ENCODE results near the gene MRNIP. TPM values are rescaled to one million over a fixed set of nuclear protein-coding genes. Genes with fewer than 3 reads are reported as not detected.
A peak's percentile ranks its signal among the peaks of the same experiment; 100 is the strongest.

Gene MRNIP
- total RNA-seq, 1 donor from 2014 or later: 12.1 TPM

- ATAC-seq (ENCODE audit: poor library complexity) (no peak), DNase-seq (no peak)
- intact Hi-C loops (cut with DNase I): no loop called here
These were observed 34.7 kb upstream of the MRNIP start for GRCh38 chr5:179893076-179893957.

- intact Hi-C loops (cut with DNase I): no loop called here
- no peak for DNase-seq
- no peak for ATAC-seq (ENCODE audit: poor library complexity)
These were observed 33.6 kb upstream of the MRNIP start for GRCh38 chr5:179892255-179892654.

DNA sequence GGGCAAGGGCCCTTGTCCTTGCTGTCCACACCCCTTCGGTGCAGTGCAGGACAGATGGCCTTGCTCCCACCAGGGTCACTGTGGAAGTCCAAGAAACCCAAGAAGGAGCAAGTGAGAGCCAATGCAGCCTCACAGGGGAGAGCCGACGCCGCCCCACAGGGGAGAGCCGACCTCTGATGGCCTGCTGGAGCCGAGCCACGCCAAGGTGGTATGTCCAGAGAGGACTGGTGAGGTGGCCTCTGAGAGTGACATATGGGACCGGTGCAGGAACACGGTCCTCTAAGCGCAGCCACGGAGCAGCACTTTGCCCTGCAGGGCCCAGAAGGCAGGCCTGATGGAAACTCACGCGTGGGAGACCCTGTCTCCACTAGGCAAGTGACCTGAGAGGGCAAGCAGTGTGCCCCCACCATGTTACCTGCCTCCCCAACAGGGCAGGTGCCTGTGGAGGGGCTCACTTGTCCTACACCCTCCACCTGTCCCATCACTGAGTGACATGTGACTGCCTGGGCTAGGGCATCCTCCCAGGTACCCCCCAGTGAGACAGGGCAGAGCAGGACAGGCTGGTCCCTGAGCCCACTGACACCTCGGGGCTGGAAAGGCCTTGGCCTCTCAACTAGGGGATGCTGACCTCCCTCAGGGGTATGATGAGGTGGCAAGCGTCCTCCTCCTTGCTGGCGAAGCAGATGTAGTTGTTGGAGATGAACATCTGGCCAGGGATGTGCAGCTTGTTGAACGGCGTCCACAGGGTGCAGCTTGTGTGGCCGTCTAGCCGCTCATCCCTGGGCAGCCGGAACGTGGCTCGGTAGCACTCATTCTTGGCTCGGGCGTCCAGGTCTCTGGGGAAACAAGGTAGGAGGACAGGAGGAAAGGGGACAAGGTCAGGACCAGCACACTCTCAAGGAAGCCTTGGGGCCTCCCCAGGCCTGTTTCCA lies 32.4 kb upstream of the MRNIP start:
- DNase-seq: no peak
- intact Hi-C loops (cut with DNase I): no loop called here
- no peak for ATAC-seq (ENCODE audit: poor library complexity)

GRCh38 chr5:179889885-179890284 lies 31.3 kb upstream of the MRNIP start:
- intact Hi-C loops (cut with DNase I): no loop called here
- no peak for DNase-seq
- ATAC-seq (ENCODE audit: poor library complexity): no peak

DNA sequence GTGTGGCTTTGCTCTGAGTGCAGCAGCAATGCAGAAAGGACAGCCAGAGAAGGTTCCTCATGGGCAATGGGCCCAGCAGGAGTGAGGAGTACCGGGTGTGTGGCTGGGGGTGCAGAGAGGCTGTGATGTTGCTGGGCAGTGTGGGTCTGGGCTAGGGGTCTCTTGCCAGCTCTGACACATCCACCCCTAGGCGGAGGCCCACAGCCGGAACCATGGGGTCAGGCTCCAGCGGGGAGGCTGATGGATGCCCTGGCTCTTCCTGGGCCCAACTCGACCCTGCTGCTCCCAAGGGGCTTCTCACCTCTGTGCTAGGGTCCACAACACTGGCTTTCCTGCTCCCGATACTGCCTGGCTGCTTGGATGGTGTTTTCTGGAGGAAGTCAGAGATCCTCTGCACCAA lies 29.2 kb upstream of the MRNIP start:
- no peak for ATAC-seq (ENCODE audit: poor library complexity)
- DNase-seq: no peak
- intact Hi-C loops (cut with DNase I): no loop called here

- DNase-seq (peak; percentile 59), ATAC-seq (ENCODE audit: poor library complexity) (peak; percentile 94)
- intact Hi-C loops (cut with DNase I): no loop called here
These were observed 28.5 kb upstream of the MRNIP start for GRCh38 chr5:179887095-179887494.

- DNase-seq (no peak), ATAC-seq (ENCODE audit: poor library complexity) (peak; percentile 70)
- intact Hi-C loops (cut with DNase I): no loop called here
These were observed 27.7 kb upstream of the MRNIP start for GRCh38 chr5:179886190-179886911.

DNA sequence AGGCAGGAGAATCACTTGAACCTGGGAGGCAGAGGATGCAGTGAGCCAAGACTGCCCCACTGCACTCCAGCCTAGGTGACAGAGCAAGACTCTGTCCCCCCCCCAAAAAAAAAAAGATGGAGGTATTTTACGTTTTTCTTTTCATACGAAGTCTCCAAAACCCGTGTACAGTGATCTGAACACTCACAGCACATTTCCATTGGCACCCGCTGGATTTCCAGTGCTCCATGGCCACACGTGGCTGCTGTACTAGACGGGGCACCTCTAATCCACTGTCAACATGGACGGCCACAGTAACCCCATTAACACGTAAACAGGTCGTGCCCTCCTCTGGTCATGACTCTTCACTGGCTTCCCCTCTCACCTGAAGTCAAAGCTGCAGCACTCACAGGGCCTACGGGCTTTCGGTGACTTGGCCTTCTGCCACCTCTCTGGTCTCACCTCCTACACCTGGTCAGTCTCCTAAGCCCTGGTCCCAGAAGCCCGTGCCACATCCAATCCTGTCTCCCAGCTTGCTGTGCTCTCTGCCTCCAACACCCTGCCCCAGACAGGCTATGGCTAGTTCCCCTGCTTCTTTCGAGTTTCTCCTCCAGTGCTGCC lies 27.0 kb upstream of the MRNIP start:
- intact Hi-C loops (cut with DNase I): no loop called here
- no peak for ATAC-seq (ENCODE audit: poor library complexity)
- no peak for DNase-seq

DNA sequence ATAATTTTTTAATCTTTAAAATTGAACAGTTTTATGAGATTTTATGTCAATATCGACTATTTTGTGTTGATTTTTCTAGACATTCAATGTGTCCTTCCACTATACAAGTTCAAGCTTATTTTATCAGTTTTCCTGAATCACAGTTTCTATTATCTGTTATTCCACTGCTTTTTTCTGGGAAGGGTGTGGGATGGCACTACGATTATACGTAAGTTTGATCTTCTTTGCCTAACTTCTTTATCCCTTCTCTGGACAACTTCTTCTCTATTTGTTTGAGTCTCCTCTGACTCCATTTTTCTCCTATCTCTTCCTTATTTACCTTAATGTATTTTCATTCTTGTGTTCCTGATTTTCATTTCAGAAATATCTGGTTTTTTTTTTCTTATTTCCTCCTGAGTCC lies 24.5 kb upstream of the MRNIP start:
- no peak for DNase-seq
- intact Hi-C loops (cut with DNase I): no loop called here
- ATAC-seq (ENCODE audit: poor library complexity): no peak

DNA sequence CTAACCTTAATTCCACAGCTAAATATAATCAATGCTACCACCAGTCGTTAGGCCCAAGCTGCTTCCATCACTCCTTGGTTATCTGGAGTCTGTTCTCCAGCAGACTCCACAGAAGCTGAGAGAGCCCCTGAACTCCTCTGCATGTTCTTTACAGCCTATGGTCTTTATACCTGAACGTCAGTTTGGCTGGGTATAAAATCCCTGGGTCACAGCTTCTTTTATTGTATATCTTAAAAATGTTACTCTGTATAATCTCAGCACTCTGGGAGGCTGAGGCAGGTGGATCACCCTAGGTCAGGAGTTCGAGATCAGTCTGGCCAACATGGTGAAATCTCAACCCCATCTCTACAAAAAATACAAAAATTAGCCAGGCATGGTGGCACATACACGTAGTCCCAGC lies 23.7 kb upstream of the MRNIP start:
- intact Hi-C loops (cut with DNase I): no loop called here
- no peak for ATAC-seq (ENCODE audit: poor library complexity)
- no peak for DNase-seq

DNA sequence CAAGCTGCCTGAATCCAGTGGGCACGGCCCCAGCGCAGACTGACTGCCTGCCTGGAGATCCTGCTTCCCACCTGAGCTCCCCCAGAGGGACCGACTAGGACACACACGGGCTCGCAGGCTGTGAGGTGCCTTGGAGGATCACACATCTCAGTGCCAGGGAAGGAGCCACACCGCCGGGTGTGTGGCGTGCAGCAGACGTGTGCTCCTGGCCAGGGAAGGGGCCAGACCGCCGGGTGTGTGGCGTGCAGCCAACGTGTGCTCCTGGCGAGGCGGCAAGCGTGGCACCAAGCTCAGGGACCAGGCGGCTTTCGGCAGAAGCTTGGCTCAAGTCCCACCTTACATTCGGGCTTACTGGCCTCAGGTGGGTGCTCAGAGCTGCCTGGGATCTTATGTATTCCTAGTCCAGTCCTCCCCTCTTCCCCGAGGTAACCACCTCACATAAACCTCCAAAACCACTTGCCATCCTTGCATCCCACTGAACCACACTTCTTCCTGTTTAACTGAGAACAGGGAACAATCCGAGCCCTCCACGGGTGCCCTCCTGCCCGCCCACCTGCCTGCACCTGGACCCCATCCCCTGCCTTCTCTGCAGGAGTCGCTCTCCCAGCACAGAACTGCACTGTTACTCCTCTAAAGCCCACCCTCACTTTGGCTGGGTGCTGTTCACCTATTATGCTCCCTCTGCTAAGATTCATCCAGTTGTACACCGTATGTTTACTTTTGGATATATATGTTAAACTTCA lies 22.4 kb upstream of the MRNIP start:
- DNase-seq: no peak
- intact Hi-C loops (cut with DNase I): no loop called here
- ATAC-seq (ENCODE audit: poor library complexity): no peak

DNA sequence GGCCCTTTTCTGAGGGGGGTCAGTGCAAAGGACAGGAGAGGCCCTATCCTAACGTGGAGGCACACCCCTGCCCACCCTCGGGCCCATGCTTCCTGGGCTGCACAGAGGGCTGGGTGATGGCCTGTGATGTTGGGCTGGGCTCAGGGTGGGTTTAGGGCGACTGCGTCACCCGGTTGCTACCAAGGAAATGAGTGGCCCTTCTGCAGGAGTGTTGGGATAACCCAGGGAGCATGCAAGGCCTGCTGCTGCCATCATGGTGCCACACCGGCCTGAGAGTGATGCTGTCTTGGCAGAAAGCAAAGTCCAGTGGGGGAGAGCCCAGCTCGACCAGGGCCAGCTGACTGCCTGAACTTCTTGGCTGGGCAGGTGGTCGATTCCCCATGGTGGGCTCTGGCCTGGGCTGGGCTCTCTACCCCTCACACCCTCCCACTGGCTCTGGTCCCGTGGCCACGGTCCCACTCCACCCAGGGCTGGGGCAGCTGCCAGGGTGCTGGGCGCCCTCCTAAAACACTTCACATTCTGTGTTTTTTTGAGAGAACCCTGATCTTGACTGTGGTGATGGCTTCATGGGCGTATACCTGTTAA lies 21.5 kb upstream of the MRNIP start:
- DNase-seq (no peak), ATAC-seq (ENCODE audit: poor library complexity) (no peak)
- intact Hi-C loops (cut with DNase I): no loop called here

DNA sequence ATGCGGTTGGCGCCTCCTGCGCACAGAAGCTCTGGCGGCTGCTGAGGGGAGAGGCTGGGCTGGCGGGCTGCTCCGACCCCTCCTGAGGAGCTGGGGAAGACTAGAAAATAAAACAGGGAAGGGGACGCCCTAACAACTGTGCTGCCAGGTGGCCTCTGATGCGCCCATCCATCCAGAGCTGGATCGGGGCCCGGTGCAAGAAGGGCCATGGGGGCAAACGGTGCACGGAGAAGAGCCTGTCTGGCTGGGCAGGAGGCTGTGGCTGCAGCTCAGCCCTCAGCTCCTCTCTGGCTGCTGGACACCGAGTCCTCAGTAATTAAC lies 21.0 kb upstream of the MRNIP start:
- no peak for DNase-seq
- intact Hi-C loops (cut with DNase I): no loop called here
- ATAC-seq (ENCODE audit: poor library complexity): no peak

DNA sequence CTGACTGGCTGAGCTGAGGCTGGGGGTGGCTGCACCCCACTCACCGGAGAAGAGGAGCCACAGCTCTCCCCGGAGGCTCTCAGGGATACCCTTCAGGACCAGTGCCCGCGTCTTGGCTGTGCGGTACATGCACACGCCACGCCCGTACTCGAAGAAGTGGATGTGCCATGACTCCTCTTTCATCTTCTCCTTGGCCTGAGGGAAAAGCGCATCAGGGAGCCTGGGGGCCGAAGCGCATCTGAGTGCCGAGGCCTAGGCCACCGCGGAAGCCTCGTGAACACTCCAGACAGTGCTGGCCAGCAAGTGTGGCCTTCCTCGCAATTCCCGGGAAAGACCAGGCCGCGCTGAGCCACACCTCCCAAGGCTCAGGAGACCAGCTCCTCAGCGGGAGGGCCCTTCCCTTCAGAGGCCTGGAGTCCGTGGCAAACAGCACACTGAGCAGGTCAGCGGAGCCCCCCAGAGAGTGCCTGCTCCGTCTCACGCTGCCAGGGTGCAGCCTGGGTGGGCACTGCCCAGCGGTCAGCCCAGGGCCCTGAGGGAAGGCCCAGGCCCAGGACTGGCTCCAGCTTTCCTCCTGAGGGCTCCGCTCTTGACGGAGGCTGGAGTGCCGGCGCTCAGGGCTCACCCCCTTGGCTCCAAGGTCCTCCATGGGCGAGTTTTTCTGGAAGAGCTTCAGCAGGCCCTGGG lies 20.5 kb upstream of the MRNIP start:
- intact Hi-C loops (cut with DNase I): no loop called here
- ATAC-seq (ENCODE audit: poor library complexity): no peak
- DNase-seq: no peak

DNA sequence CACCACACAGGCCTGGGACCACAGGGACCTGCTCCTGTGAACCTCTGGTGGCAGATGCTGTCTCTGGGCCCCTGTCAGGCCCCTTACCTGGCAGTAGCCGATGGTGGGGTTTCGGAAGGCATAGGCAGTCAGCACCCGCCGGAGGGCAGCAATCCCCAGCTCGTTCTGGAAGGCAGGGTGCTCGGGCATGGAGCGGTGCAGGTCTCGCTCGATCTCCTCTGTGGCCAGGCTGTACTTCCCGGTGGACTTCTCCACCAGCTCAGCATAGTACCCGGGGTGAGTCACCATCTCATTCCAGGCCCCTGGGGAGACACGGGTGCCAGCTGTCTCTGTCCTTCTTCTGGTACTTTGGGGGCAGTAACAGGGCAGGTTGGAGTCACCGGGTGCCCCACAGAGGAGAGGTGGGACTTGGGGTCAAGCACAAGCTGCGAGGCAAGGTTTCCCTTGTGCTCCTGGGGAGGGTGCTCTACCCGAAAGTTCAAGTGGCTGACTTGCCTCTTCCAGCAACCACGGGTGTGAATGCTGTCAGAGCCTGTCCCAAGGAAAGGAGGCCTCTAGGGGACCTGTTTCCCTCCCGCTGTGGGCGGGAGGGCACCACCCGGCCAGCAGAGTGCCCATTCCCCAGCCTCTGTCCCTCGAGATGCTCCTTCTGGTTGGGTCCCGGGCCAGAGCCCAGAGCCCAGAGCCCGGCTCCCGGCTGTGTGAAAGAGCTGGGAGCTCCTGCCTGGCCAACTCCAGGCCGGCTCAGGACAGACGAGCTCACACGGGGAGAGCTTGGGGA lies 19.8 kb upstream of the MRNIP start:
- intact Hi-C loops (cut with DNase I): no loop called here
- peak; percentile 37 for DNase-seq
- no peak for ATAC-seq (ENCODE audit: poor library complexity)

DNA sequence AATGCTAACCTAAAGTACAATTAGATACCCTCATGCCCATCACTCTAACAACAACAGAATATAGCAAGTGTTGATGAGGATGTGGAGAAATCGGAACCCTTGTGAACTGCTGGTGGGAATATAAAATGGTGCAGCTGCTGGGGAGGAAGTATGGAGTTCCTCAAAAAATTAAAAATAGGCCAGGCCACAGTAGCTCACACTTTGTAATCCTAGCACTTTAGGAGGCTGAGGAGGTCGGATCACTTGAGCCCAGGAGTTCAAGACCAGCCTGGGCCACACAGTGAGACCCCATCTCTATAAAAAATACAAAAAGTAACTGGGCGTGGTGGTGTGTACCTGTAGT lies 18.0 kb upstream of the MRNIP start:
- DNase-seq: no peak
- ATAC-seq (ENCODE audit: poor library complexity): peak; percentile 22
- intact Hi-C loops (cut with DNase I): no loop called here
